Measurements from ENCODE around the gene ECT2. TPM values are rescaled to one million over a fixed set of nuclear protein-coding genes. Genes with fewer than 3 reads are reported as not detected.

Gene ECT2
- total RNA-seq, 4 donors from 2014 or later: 6.8 to 10.7 (median 7.2) TPM

DNA sequence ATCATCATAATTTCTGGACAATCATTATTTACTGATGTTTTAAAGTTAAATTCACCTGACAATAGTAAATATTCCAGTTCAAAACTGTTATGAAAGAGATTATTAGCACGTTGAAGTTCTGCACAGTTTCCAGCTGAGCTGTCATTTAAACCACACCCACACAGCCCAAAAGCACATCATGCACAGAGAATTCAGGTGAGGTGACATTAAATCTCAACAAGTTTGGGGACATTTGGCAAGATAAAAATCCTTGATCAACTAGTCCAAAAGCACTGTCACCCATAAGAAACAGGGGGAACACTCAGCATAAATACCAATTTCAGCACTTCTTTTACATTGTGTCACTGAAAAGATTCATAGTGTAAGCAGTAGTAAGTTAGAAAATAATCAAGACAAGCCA, 46.5 kb upstream of the ECT2 start:
- no peaks in the 10 kb centered on the region for H3K9me3 ChIP-seq
- H3K4me3 ChIP-seq (replicated peaks in 1 of 3): no peak overlapping the region
- no peaks in the 10 kb centered on the region for H3K27me3 ChIP-seq
- H3K36me3 ChIP-seq: no peaks in the 10 kb centered on the region
- no peaks in the 10 kb centered on the region for H3K4me1 ChIP-seq
- no peak for DNase-seq
- H3K27ac ChIP-seq: no peak overlapping the region
- no peak for TF ChIP-seq POLR2A (IDR thresholded peaks at IDR 0.05)
- TF ChIP-seq, protein P1, sequence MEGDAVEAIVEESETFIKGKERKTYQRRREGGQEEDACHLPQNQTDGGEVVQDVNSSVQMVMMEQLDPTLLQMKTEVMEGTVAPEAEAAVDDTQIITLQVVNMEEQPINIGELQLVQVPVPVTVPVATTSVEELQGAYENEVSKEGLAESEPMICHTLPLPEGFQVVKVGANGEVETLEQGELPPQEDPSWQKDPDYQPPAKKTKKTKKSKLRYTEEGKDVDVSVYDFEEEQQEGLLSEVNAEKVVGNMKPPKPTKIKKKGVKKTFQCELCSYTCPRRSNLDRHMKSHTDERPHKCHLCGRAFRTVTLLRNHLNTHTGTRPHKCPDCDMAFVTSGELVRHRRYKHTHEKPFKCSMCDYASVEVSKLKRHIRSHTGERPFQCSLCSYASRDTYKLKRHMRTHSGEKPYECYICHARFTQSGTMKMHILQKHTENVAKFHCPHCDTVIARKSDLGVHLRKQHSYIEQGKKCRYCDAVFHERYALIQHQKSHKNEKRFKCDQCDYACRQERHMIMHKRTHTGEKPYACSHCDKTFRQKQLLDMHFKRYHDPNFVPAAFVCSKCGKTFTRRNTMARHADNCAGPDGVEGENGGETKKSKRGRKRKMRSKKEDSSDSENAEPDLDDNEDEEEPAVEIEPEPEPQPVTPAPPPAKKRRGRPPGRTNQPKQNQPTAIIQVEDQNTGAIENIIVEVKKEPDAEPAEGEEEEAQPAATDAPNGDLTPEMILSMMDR (IDR thresholded peaks at IDR 0.05): no peak
- intact Hi-C loops (cut with DNase I): no loop called here
- 23 to 38% methylated on average over 1 of the region's 1 CpG for WGBS, 2 donors

DNA sequence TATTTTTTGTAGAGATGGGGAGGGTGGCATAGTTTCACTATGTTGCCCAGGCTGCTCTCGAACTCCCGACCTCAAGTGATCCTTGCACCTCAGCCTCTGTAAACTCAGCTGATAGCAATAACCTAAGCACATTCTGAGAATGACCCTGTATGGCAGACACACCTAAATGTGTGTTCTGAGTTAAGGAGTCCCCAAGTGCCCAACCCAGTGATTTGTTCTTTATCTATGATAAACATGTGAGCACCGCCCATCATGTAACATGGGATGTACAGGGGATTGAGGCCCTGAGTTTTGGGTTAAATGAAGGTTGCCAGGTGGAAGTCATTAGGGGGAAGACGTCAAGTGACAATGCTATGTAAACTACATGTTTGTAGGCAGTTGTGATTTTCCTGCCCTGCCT, 45.4 kb upstream of the ECT2 start:
- no peaks in the 10 kb centered on the region for H3K27me3 ChIP-seq
- WGBS, 2 donors: 88 to 96% methylated on average over 4 of the region's 4 CpGs
- H3K4me1 ChIP-seq: peaks cover 7 to 10% of the 10 kb centered on the region in 2 donors
- no peak overlapping the region for H3K4me3 ChIP-seq (replicated peaks in 1 of 3)
- H3K27ac ChIP-seq: no peak overlapping the region
- H3K9me3 ChIP-seq: no peaks in the 10 kb centered on the region
- intact Hi-C loops (cut with DNase I): no loop called here
- no peak for DNase-seq
- TF ChIP-seq, protein P1 (IDR thresholded peaks at IDR 0.05): no peak
- TF ChIP-seq POLR2A (IDR thresholded peaks at IDR 0.05): no peak
- H3K36me3 ChIP-seq: no peaks in the 10 kb centered on the region

DNA sequence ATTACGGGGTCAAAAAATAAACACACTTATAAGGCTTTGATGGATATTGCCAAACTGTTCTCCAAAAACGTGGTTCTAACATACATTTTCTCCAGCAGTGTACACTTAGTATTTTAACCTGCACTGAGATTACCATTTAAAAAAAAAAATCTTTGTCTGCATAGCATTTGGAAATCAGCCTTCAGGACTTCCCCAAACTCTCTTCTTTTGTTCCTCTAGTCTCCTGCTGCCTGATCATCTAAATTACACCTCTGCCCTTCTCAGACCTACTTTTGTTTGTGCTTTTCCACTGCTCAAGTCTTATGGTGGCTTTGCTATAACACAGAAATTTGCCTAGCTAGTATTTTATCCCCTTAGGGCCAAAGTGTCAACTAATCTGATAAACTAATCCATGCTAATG, 43.5 kb upstream of the ECT2 start:
- 86 to 91% methylated on average over 2 of the region's 2 CpGs for WGBS, 2 donors

DNA sequence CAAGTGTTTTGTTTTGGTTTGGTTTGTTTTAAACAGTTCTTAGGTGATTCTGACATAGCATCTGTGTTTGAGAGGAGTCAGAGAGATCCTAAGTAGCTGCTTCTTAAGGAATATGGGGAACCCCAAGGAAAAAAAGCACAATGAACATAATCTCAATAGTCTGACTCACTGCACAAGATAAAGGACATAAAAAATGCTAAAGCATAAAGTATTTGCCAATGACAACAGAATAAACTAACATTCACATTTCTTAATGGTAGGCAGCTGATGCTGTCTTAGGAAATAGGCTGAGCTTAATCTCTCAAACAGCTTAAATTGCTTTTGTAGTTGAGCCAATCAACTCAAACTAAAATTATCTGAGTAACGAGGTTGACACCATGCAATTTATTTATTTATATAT, 42.6 kb upstream of the ECT2 start:
- H3K27me3 ChIP-seq: no peaks in the 10 kb centered on the region
- TF ChIP-seq POLR2A (IDR thresholded peaks at IDR 0.05): no peak
- TF ChIP-seq, protein P1 (IDR thresholded peaks at IDR 0.05): no peak
- no peak overlapping the region for H3K27ac ChIP-seq
- intact Hi-C loops (cut with DNase I): no loop called here
- peaks cover 7 to 10% of the 10 kb centered on the region in 2 donors for H3K4me1 ChIP-seq
- H3K9me3 ChIP-seq: no peaks in the 10 kb centered on the region
- H3K4me3 ChIP-seq (replicated peaks in 1 of 3): no peak overlapping the region
- no peaks in the 10 kb centered on the region for H3K36me3 ChIP-seq
- no peak for DNase-seq
- WGBS, 2 donors: 85 to 94% methylated on average over 1 of the region's 1 CpG

More for the DNA sequence above, 43.5 kb upstream of the ECT2 start:
- intact Hi-C loops (cut with DNase I): no loop called here
- no peaks in the 10 kb centered on the region for H3K9me3 ChIP-seq
- peaks cover 7 to 10% of the 10 kb centered on the region in 2 donors for H3K4me1 ChIP-seq
- no peak for TF ChIP-seq POLR2A (IDR thresholded peaks at IDR 0.05)
- TF ChIP-seq, protein P1 (IDR thresholded peaks at IDR 0.05): no peak
- H3K27ac ChIP-seq: no peak overlapping the region
- no peak for DNase-seq
- H3K27me3 ChIP-seq: no peaks in the 10 kb centered on the region
- no peaks in the 10 kb centered on the region for H3K36me3 ChIP-seq
- H3K4me3 ChIP-seq (replicated peaks in 1 of 3): no peak overlapping the region

DNA sequence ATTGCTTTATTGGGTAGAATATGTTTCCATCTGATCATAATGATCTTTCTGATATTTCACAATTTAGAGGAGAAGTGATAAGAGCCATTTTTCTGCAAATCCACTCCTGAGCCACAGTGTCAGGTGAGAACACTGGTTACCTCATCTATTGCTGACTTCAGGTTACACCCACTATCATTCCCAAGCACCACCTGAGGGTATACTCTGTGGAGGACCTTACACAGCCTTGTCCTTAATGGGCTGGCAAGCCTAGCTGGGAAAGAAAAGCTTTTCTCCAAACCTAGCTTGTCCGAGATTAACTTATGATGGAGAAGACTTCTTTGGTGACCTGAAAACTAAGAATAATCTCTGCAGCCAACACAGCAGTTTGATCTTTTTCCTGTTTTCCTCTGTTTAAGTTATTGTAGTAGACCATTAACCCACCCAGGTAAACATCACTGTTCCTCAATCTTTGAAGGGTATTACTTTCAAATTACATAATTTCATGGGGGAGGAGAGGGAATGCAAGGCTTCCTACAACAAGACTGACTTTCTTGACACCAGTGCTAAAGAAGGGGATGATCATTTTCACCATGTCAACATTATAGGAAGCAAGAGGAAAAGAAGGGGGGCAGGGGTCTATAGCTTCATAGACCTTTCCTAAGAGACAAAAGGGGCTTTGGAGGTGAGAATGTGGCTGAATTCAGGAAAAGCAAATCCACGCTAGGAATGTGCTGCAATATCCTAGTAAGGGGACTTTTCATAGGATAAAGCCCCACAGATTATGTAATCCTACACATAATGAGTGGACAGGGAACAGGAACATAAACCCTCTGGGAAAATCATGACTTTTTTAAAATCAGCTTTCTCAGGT, 41.4 kb upstream of the ECT2 start:
- H3K27ac ChIP-seq: no peak overlapping the region
- H3K4me1 ChIP-seq: peaks cover 7 to 10% of the 10 kb centered on the region in 2 donors
- H3K36me3 ChIP-seq: no peaks in the 10 kb centered on the region
- WGBS, 2 donors: 86 to 89% methylated on average over 2 of the region's 2 CpGs
- H3K4me3 ChIP-seq (replicated peaks in 1 of 3): no peak overlapping the region
- TF ChIP-seq, protein P1 (IDR thresholded peaks at IDR 0.05): no peak
- TF ChIP-seq POLR2A (IDR thresholded peaks at IDR 0.05): no peak
- intact Hi-C loops (cut with DNase I): no loop called here
- no peak for DNase-seq
- no peaks in the 10 kb centered on the region for H3K27me3 ChIP-seq
- H3K9me3 ChIP-seq: no peaks in the 10 kb centered on the region

Data from thyroid gland (tissue), 4 donors.